Stimulated activated naive CD8-positive, alpha-beta T cell treated with anti-CD3 and anti-CD28 coated beads, Interleukin-15, Interleukin-2, amounts not matched to agents 100 U/mL and 50 U/mL, for 24 hours (primary cell): ENCODE measurements around the gene EGFL8.
"Not testable (repeated sequence)": the region's sequence is repeated elsewhere in the genome, so short reads cannot be mapped to it uniquely, and the experiment has no call there.

Experiments used
- ATAC-seq: fragments of 150-1000 bp; cut with Tn5 transposase; one replicate; pipeline ENCODE4 v1.10.0; 2021
- DNase-seq: peaks from one replicate; pipeline ENCODE4 v3.0.0; 2021

EGFL8 gene

DNA sequence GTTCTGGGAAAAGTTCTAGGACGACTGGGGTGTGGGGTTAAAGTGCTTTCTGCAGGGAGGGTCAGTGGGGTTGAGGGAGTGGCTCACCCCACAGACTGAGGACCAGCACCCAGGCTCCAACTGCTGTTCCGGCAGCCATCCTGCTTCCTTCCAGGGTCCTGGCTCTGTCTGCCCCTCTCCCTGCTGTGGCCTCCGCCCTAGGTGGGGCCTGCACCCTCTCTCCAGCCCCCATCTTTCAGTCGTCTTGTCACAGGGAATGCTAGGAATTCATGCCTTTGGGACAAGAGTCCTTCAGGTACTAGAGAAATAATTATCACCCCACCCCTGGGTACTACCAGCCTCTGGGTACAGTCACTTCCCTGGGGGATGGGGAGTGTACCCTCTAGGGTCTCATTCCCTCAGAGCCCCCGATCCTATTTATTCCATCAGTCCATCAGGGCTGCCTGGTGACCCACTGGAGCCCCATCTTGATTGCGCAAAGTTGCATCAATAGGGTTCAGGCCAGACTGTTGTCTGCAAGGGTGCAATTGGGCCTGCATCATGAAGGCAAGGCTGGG, 19.8 kb downstream of the EGFL8 start, which contains the start of gene AGER:
AGER (minus strand) TSS at position 170 of the 557 bp plus-strand sequence; CDS start at position 139, 31 bp downstream.
- DNase-seq (no peak), ATAC-seq (no peak)

DNA sequence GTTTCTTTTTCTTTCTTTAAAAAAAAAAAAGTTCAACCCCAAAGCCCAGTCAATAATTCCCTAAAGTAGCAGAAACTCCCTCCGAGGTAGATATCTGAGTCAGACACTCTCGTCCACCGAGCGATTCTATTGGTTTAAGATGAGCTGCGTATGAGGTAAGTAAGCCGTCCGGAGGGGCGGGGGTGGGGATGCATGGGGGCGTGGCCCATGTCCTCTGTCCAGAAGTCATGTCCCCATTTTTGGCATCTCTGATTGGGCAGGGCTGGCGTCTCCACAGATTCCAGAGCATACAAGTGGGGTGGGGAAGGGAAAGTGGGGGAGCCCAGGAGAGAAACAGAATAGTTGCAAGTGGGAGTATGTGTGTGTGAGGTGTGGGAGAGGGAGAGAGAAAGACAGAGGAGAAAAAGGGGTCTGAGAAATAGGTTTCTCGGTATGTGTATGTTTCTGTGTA, 21.3 kb downstream of the EGFL8 start:
- DNase-seq: peak; percentile 64

DNA sequence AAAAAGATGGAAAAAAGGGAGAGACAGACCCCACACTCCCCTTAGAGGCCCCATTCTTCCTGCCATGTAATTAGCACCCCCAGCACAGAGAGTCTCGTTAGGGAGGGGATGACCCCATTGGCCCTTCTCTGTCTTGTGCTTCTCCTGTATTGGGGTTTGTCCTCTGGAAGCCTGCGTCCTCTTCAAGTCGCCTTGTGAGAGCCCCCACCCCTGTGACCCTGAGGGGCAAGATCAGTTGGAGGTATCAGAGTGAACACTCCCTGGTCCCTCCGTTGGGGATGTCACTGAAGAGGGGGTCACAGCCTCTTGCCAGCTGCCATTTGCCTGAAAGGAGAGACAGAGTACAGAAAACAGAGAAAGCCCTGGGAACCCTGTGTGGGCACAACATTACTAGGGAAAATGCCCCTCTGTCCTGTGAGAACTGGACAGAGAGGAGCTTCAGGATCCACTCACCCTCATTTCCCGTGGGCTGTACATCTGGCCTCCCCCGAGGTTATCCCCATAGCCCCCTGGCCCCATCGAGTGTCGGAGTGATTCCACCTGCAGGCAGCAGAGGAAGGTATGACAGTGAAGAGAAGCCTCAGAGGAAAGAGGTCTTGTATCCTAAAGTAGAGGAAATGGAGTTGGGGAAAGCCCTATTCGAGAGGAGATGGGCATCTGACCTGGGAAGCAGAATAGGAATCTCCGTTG, 21.9 kb downstream of the EGFL8 start:
- ATAC-seq, DNase-seq: not testable (repeated sequence)

More for the DNA sequence above, 21.3 kb downstream of the EGFL8 start:
- ATAC-seq: peak; percentile 39

DNA sequence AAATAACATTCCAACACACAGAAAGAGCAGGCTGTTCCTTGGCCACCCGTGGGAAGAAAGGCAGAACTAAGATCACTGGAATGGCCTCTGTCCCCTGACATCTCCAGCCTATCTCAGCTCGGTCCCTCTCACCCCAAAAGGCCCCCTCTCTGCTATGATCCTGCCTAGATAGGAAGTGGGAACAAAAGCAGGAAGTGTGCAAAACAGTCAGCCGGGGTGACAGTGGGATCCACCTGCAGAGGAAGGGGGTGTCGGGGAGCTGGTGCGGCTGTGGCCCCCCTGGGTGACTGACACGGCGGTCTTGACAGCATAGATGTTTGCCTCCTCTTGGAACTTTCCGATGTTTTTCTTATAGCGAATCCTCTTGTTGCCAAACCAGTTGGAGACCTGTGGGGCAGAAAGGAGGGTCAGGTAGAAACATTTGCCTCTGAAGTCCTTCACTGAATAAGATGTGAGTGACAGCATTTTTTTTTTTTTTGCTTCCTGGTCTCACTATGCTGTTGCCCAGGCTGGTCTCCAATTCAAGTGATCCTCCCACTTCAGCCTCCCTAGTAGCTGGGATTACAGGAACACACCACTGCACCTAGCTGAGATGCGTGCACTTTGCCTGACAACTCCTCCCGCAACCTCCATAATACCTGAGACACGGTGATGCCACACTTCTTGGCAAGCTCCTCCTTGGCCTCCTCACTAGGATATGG, 22.8 kb downstream of the EGFL8 start:
- DNase-seq: no peak

DNA sequence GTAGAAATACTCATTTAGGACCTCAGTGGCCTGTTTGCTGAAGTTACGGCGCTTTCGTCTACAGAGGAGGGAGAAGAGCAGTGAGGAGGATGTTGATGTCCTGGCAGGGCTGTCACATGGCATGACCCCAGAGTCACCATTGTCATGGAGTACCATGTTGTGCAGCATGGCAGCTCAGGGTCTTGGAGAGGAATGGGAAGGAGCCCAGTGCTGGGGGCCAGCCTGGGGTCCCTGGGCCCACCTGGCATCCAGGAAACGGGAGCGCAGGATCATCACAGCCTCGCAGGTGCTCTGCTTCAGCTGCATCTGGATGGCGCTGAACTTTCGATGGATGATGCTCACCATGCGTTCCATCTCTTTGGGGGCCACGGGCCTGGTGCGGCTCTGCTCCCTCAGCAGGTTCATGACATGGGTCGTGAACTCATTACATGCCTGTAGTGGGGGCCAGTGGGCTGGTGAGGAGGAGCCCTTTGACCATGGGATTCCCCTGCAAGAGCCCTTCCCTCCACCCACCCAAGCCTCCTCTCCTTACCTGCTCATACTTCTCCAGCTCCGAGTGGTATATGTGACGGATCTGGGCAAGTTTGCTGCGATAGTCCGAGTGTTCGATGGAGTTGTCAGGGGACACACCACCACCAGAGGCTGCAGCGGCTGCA, 23.5 kb downstream of the EGFL8 start:
- ATAC-seq, DNase-seq: not testable (repeated sequence)

More for the DNA sequence above, 22.8 kb downstream of the EGFL8 start:
- ATAC-seq: no peak

DNA sequence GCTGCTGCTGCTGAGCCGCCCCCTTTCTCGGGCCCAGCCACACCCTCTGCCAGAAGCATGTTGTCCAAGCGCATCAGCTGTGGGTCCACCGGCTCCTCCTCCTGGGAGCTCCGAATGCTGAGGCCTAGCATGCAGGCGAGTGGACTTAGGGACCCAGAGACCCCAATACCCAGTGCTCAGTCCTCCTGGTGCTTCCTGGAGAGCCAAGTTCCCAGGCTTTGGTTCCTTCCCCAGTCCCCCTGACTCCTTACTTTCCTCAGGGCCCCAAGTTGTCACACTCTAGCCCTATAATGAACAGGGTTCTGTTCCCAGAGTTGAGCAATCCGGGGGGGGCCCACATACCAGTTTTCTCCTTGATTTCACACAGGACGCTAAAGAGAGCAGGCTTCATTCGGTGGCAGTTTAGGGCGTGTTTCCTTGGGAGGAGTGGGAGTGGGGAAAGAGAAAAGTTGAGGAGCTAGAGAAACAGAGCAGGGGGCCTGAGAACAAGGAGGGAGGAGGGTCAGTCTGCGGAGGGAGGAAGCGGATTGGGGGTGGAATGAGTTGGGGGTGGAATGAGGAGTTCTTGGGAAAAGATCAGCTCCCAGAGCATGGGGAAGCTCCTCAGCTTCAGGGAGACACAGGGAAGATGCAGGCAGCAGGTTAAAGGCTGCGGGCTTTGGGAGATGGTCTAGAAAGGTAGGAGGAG, 24.1 kb downstream of the EGFL8 start:
- no peak for ATAC-seq
- no peak for DNase-seq

DNA sequence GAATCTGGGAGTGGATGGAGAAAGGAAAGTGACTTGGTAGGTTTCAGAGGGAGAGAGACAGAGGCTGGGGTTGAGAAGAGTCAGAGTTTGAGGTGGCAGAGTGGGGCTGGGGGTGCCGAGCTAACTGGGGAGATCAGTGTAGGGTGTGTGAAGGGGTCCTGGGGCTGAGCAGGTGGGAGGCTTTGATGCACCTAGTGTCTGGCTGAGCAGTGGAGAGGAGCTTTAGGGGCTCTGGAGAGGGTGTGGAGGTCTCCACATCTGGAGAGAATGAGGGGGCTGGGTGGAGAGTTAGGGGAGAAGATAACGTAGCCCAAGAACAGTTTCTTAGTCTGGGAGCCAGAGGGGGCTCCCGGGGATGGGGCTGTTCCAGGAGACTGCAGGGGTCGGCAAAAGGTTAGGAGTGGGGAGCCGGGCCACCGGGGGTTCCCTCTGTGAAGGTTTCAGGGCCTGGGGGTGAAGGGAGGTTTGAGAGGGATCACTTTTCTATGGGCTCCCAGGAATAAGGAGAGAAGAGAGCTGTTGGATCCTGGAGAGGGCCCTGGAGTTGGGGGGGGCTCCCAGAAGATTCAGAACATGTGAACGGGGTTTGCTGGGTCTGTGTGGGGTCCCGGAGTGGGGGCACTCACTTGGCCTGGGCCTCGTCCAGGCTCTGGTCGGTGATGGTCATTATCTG, 24.8 kb downstream of the EGFL8 start:
- ATAC-seq (no peak), DNase-seq (no peak)

DNA sequence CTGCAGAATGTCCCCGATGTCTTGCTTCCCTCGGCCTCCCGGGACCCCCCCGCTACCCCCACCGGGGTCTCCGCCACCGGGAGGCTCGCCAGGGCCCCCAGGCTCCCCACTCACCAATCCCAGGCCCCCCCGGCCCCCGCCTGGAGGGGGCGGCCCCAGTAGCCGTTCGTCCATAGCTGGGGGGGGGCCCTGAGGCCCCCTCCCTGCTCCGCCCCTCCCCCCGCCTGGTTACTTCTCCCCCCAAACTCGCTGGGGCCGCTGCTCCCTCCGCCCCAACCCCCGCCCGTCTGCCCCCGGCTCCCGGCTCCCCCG, 25.3 kb downstream of the EGFL8 start:
- no peak for DNase-seq
- no peak for ATAC-seq

DNA sequence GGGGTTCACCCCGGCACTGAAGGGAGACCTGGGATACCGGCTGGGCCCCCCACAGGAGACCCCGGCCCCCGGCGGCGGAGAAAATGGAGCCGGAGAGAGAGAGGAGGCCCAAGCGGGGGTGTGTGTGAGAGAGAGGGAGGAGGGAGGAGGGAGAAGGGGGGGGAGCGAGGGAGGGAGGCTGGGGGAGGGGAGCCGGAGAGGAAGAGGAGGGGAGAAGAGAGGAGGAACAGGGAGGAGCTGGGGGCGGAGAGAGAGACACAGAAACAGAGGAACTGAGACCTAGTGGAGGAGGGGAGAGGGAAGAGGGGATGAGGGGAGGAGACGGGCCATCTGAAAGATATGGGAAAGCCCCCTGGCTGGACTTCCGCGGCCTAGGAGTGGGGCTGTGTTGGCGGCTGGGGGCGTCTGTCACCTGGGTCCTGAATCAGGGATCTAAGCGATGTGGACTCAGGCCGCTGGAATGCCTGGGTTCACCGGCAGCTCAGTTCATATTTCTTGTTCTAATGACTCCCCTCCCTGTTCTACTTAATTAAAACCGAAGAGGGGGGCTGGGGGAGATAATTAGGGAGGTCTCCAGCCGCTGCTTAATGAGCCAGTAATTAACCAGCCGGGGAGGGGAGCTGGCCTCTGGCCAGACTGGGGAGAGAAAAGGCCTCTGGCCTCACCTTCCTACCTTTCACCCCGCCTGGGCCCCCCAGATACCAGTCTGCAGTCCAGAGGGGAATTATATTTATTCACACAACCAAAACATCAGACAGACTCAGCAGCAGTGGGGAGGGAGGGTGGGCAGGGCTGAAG, 25.9 kb downstream of the EGFL8 start, which contains the start of gene PBX2:
PBX2 (minus strand) TSS at position 149 of the 798 bp plus-strand sequence. CDS start 287 bp downstream, outside the sequence.
- peak; percentile 86 for DNase-seq
- peak; percentile 66 for ATAC-seq

DNA sequence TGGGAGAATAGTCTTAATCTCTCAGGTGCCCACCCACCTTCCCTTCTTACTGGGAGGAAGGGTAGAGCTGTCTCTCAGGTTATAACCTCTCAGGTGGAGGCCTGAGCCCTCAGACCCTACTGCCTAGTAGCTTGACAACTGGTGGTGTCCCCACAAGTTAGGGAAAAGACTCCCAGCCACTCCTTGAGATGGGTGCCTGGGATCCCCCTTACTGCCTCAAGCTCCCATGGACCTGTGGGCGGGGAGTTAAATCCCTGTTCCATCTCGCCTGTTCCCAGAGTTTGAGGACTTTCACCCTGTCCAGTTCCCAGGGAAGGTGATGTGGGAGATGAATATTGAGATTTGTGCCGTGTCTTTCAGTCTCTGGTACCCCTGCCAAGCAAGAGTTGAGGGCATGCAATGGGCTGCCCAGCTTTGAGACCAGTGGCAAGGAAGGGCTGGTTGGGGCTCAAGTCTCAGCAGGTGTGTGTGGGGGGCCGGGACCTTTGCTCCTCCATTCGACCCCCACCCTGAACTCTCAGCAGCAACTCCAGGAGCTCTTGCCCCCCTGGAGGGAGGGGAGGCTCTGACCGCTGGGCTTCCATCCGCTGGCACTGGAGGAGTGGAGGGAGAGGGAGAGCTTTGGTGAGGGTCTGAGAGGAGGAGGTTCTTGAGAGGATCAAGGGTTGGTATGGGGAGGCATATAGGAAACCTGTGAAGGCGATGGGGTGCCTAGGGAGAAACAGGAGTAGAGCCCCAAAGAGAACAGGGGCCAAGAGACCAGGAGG, 26.7 kb downstream of the EGFL8 start:
- no peak for DNase-seq
- no peak for ATAC-seq

DNA sequence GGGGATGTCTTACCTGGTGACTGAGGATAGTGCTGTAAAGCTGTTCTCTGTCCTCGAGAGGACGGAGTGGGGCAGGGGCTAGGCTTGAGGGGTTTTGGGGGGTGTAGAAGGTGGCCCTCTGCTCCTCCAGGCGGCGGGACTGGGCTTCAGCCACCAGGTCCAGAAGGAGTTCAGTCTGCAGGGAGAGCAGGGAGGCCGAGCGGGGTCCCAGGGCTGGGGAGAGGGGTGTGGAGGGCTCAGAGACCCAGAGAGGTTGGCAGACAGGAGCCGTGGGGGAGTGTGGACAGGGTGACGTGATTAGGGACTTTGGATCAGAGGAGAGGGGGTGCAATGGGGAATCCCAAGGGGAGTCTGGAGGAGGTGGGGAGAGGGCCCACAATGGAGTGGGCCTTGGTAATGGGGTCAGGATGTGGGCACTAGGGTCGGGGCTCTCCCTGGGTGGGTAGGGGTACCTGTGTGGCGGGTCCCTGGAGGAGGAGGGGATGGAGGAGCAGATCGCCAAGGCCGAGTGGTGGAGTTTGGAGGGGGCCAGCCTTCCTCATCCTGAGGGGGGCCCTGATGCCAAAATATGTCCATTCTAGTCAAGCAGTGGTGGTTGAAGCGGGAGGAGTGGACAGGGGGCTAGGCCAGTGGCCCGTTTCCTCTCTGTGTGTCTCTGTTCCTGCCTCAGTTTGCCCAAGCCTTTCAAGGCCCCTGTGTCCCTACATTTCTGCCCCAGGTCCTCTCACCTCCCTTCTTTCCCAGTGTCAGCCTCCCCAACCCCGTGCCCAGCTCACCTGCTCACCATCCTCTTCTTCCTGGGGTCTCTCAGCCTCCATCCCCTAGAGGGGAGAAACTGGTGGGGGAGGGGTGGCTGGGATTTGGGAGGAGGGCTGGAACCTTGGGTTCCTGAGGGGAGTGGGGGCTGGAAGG, 27.6 kb downstream of the EGFL8 start:
- DNase-seq: no peak
- no peak for ATAC-seq

DNA sequence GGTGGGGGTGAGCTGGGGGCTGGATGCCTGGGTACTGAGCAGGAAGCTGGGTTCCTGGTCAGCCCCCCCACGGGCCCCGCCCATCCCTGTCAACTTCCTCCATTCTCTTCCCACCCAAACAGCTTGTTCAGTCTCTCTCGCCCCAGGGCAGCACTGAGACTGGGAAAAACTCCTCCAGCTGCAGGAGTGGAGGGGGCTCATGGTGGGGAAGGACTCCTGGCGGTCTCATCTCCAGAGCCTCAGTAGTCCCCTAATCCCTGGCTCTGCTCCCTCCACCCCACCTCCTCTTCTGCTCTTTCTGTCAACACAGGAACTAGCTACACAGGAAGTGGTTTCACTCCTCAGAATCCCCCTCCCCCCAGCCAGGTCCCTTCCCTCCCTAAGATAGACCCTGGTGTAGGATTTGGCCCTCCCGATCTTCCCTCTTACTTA, 28.2 kb downstream of the EGFL8 start, which contains the start of gene GPSM3:
GPSM3 (minus strand) TSS at position 36 of the 432 bp plus-strand sequence. CDS start 130 bp downstream, outside the sequence.
- ATAC-seq (no peak), DNase-seq (peak; percentile 65)

DNA sequence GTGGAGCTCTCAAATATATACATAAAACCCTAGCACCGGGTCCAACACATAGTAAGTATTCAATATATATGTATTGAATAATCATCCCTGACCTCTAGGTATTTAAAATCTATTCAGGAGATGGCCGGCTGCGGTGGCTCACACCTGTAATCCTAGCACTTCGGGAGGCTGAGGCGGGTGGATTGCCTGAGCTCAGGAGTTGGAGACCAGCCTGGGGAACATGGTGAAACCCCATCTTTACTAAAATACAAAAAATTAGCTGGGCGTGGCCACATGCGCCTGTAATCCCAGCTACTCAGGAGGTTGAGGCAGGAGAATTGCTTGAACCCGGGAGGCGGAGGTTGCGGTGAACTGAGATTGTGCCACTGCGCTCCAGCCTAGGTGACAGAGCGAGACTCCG, 28.7 kb downstream of the EGFL8 start:
- not testable (repeated sequence) for ATAC-seq, DNase-seq

DNA sequence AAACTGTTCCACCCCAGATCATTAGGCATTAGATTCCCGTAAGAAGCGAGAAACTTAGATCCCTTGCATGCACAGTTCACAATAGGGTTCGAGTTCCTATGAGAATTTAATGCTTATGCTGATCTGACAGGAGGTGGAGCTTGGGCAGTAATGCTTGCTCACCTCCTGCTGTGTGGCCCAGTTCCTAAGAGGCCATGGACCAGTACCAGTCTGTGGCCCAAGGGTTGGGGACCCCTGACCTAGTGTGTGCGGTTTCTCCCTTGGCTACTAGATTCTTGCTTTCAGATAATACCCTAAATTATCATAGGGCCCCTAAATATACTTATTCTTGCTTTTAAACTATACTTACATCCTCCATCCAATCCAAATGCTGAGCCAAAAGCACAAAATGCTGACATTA, 30.0 kb downstream of the EGFL8 start:
- ATAC-seq (no peak), DNase-seq (no peak)

DNA sequence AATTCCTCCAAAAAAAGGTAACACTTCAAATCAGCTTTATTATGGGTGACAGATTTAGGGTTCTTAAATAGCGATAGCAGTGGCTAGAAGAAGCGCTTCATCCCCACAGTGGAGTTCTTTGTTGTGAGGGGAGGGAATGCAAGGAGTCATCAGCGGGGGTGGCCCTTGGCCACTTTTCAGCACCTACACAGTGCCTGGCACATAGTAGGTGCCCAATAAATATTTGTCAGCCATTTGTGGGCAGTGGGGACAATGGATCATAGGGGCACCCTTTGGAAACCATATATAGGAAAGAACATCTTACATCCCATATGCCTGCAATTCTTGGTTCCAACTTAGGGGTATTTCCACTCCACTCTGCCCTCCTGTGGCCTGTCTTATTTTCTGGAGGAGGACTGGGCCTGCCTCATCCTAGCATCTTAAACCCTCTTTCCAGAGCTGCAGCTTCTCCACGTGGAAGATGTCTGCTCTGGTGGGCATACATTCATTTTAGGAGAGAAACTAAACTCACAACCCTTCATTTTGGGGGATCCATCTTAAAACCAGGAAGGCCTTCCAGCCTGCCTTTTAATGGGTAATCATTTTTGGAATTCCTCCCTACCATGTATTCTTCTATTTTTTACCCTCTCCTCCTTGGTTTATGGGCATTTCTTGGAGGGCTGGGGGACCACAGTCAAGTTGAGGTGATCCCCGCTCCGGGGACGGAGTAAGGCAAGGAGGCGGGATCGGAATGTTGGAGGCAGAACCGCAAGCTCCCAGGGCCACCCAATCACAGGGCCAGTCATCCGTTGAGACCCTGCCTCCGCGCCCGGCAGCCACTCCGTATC, 30.6 kb downstream of the EGFL8 start:
- DNase-seq: peak; percentile 48
- no peak for ATAC-seq

DNA sequence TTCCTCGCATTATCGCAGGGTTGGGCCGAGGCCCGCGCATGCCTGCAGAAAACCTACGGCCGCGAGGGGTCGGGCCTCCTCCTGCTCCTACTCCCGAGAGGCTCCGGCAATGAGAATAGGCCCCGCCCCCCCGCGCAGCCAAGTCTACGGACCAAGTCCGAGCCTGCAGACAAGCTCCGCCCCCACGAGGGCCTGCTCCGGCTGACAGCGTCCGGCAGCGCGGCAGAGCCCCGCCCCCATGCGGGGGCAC, 31.2 kb downstream of the EGFL8 start:
- ATAC-seq: peak; percentile 90
- DNase-seq: peak; percentile 100

DNA sequence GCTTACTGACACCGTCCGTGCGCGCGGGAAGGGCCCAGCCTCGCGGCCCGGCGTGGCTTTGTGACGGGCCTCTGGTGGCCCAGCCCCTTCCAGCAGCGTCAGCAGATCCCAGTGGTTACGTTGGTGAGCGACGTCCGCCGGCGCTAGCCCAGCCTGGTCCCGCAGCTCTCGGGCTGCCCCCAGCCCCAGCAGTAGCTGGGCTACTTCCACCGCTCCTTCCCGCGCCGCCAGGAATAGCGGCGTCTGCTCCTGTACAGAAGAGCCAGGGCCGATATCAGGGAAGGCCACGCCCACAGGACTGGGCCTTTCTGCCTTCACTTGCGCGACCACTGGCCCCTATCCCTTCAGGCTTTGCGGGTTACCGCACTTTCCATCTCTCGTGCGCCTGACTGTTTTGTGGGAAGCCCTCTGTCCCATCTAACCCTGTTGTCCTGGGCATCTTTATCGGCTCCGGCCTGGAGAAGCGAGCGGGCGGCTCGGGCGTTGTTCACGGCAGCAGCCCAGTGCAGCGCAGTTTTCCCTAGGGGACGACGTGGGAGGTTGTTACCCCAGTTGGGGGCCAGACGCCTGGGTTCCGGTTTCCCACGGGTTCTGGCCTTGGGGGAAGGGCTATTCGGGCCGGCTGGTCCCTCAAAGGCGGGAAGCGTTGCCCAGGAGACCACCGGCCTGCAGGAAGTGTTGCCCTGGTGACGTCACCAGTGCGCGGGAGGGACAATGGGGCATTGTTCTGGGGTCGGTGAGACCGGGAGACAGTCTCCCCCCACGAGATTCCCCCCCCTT, 31.7 kb downstream of the EGFL8 start:
- DNase-seq (peak; percentile 86), ATAC-seq (peak; percentile 92)
